HepG2 (cell line): ENCODE measurements around the gene COQ4. TPM values are rescaled to one million over a fixed set of nuclear protein-coding genes. Genes with fewer than 3 reads are reported as not detected.

ENCODE experiments used
- CBX5 ChIP-seq: sonication (generic); formaldehyde crosslinking; IDR thresholded peaks from 2 replicates; pipeline ENCODE4 v1.4.0; 2020; ENCODE audit warnings: missing genetic modification reagents, borderline replicate concordance
- CEBPB ChIP-seq: IDR thresholded peaks from 2 replicates; pipeline ENCODE4 v1.6.1; 2011; ENCODE audit warnings: low read depth, low read length, improper control_type of control experiment, borderline replicate concordance
- NFE2L2 ChIP-seq: fragments of 150-350 bp; IDR thresholded peaks from 2 replicates; pipeline ENCODE4 v1.6.1; 2014; ENCODE audit warnings: low read length
- NONO ChIP-seq, 2 experiments: fragments of 450-650 bp in 1 of 2; sonication (generic) in 1 of 2; formaldehyde crosslinking in 1 of 2; IDR thresholded peaks in 1 of 2; conservative IDR thresholded peaks in 1 of 2; 2 replicates each; pipeline versions ENCODE4 v1.6.1 to v1.8.0; 2017 to 2022; ENCODE audit warnings: mild to moderate bottlenecking in 1 of 2, missing genetic modification reagents in 1 of 2, moderate library complexity in 1 of 2
- NR2C2 ChIP-seq: sonication (generic); formaldehyde crosslinking; IDR thresholded peaks from 2 replicates; pipeline ENCODE4 v1.4.0; 2020; ENCODE audit warnings: missing genetic modification reagents, mild to moderate bottlenecking, moderate library complexity, borderline replicate concordance
- POLR2G ChIP-seq: fragments of 200-400 bp; formaldehyde crosslinking; IDR thresholded peaks from 2 replicates; pipeline ENCODE4 v1.6.1; 2018; ENCODE audit warnings: mild to moderate bottlenecking, low read depth, low read length, moderate library complexity
- STAT5B ChIP-seq: sonication (generic); formaldehyde crosslinking; IDR thresholded peaks from 2 replicates; pipeline ENCODE4 v1.4.0; 2020; ENCODE audit warnings: missing genetic modification reagents
- TGIF2 ChIP-seq: IDR thresholded peaks from 2 replicates; pipeline ENCODE4 v1.6.1; 2016; ENCODE audit warnings: control low read depth, missing compliant biosample characterization
- U2AF2 ChIP-seq: fragments of 200-400 bp; formaldehyde crosslinking; IDR thresholded peaks from 2 replicates; pipeline ENCODE4 v1.6.1; 2017; ENCODE audit warnings: low read depth, mild to moderate bottlenecking, low read length
- ZMYM3 ChIP-seq: sonication (generic); formaldehyde crosslinking; IDR thresholded peaks from 2 replicates; pipeline ENCODE4 v1.5.1; 2020; ENCODE audit warnings: mild to moderate bottlenecking, missing genetic modification reagents
- ZNF292 ChIP-seq: sonication (generic); formaldehyde crosslinking; IDR thresholded peaks from 2 replicates; pipeline ENCODE4 v1.8.1; 2022; ENCODE audit warnings: mild to moderate bottlenecking, low read depth, missing genetic modification reagents, borderline replicate concordance
- ZNF326 ChIP-seq: sonication (generic); formaldehyde crosslinking; IDR thresholded peaks from 2 replicates; pipeline ENCODE4 v1.4.0; 2020; ENCODE audit warnings: missing genetic modification reagents, borderline replicate concordance
- polyA plus RNA-seq, 8 experiments: library from polyadenylated mRNA; depleted of rRNA in 3 of 8; stranded (reverse) in 7 of 8; unstranded in 1 of 8; fragments of >200 nt; fragmentation: Illumina TruSeq in 4 of 8; extraction: Trizol in 4 of 8; gene quantifications; 2 replicates each; pipeline versions ENCODE4 v1.2.1 to v1.2.3, GENCODE V29; 2011 to 2016; ENCODE audit warnings: low read depth in 4 of 8, missing spikeins in 1 of 8, mixed read lengths in 1 of 8; ENCODE audit not compliant: insufficient read depth in 1 of 8
- total RNA-seq, 5 experiments: library from RNA; depleted of rRNA; stranded (reverse); fragments of >200 nt; fragmentation: Illumina TruSeq; extraction: Trizol; gene quantifications; 2 replicates each; pipeline ENCODE4 v1.2.3, GENCODE V29; 2016; ENCODE audit warnings: low read depth in 1 of 5
- TF ChIP-seq, protein P1 (sequence below): sonication (generic); formaldehyde crosslinking; IDR thresholded peaks from 2 replicates; pipeline ENCODE4 v1.4.0; 2020; ENCODE audit warnings: low read depth, missing genetic modification reagents
- TF ChIP-seq, protein P2 (sequence below): sonication (generic); formaldehyde crosslinking; IDR thresholded peaks from 2 replicates; pipeline ENCODE4 v1.4.0; 2020; ENCODE audit warnings: mild to moderate bottlenecking, missing genetic modification reagents
- TF ChIP-seq, protein P3 (sequence below): sonication (generic); formaldehyde crosslinking; IDR thresholded peaks from 2 replicates; pipeline ENCODE4 v1.5.0; 2020; ENCODE audit warnings: missing genetic modification reagents
- TF ChIP-seq, protein P4 (sequence below): sonication (generic); formaldehyde crosslinking; IDR thresholded peaks from 2 replicates; pipeline ENCODE4 v1.5.1; 2020; ENCODE audit warnings: mild to moderate bottlenecking, missing genetic modification reagents, borderline replicate concordance
- TF ChIP-seq, protein P5 (sequence below): sonication (generic); formaldehyde crosslinking; IDR thresholded peaks from 2 replicates; pipeline ENCODE4 v1.4.0; 2020; ENCODE audit warnings: missing genetic modification reagents

COQ4 gene
- total and polyA plus RNA-seq, 2 of the 13 experiments (the other 11 are each of a cell fraction or from before 2014, with no cell fraction given) = 26.1 to 36.0 TPM

DNA sequence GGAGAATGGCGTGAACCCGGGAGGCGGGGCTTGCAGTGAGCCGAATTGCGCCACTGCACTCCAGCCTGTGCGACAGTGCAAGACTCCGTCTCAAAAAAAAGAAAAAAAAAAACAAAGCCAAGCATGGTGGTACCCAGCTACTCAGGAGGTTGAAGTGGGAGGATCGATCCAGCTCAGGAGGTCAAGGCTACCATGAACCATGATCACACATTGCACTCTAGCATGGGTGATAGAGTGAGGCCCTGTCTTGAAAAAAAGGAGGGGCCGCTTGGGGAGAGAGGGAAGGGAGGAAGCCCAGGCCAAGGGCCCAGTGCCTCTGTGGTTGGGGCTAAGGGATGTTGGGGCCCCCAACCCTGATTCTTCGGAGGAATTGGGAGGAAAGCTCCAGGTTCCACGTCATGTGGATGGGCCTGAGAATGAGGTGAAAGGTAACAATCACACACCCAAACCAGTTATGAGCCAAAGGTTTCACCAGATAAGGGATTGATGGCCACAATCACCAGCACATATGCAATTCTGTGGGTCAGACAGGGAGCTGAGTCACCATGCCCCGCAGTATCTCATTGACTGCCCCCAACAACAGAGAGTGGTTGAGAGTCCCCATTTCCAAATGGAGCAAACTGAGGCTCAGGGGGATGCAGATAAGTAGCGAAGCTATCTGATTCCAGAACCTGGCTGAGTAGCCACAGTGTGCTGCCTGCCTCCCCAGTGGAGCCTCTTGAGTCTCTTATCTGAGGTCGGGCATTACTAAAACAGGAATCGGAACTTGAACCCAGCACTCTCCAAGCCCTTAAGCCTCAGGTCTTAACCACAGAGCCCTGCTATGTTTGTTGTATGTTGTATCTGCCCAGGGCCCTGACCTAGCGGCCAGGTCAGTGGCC lies 26.1 kb upstream of the COQ4 start (continued):
- TF ChIP-seq, protein P1, sequence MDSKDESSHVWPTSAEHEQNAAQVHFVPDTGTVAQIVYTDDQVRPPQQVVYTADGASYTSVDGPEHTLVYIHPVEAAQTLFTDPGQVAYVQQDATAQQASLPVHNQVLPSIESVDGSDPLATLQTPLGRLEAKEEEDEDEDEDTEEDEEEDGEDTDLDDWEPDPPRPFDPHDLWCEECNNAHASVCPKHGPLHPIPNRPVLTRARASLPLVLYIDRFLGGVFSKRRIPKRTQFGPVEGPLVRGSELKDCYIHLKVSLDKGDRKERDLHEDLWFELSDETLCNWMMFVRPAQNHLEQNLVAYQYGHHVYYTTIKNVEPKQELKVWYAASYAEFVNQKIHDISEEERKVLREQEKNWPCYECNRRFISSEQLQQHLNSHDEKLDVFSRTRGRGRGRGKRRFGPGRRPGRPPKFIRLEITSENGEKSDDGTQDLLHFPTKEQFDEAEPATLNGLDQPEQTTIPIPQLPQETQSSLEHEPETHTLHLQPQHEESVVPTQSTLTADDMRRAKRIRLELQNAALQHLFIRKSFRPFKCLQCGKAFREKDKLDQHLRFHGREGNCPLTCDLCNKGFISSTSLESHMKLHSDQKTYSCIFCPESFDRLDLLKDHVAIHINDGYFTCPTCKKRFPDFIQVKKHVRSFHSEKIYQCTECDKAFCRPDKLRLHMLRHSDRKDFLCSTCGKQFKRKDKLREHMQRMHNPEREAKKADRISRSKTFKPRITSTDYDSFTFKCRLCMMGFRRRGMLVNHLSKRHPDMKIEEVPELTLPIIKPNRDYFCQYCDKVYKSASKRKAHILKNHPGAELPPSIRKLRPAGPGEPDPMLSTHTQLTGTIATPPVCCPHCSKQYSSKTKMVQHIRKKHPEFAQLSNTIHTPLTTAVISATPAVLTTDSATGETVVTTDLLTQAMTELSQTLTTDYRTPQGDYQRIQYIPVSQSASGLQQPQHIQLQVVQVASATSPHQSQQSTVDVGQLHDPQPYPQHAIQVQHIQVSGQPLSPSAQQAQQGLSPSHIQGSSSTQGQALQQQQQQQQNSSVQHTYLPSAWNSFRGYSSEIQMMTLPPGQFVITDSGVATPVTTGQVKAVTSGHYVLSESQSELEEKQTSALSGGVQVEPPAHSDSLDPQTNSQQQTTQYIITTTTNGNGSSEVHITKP (CRISPR knock-in tag) = no peak
- TF ChIP-seq POLR2G (no peak), NONO (IDR thresholded peaks at IDR 0.05) (no peak), NONO (CRISPR knock-in tag; conservative IDR thresholded peaks at IDR 0.05) (0 out of 2 replicates have a peak, but pooled peaks have one; percentile 21), TGIF2 (0 out of 2 replicates have a peak, but pooled peaks have one; percentile 22), U2AF2 (no peak), CEBPB (peak; percentile 51; the same call in 1 of the 2 replicates), NFE2L2 (no peak), ZNF326 (CRISPR knock-in tag) (no peak), ZNF292 (CRISPR knock-in tag) (peak; percentile 37; the same call in 1 of the 2 replicates), ZMYM3 (CRISPR knock-in tag) (no peak; the same call in 1 of the 2 replicates), STAT5B (CRISPR knock-in tag) (no peak), NR2C2 (peak; percentile 65), CBX5 (CRISPR knock-in tag) (peak; percentile 10; the same call in 1 of the 2 replicates)
- TF ChIP-seq, protein P2, sequence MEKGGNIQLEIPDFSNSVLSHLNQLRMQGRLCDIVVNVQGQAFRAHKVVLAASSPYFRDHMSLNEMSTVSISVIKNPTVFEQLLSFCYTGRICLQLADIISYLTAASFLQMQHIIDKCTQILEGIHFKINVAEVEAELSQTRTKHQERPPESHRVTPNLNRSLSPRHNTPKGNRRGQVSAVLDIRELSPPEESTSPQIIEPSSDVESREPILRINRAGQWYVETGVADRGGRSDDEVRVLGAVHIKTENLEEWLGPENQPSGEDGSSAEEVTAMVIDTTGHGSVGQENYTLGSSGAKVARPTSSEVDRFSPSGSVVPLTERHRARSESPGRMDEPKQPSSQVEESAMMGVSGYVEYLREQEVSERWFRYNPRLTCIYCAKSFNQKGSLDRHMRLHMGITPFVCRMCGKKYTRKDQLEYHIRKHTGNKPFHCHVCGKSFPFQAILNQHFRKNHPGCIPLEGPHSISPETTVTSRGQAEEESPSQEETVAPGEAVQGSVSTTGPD (CRISPR knock-in tag) = no peak
- TF ChIP-seq, protein P3, sequence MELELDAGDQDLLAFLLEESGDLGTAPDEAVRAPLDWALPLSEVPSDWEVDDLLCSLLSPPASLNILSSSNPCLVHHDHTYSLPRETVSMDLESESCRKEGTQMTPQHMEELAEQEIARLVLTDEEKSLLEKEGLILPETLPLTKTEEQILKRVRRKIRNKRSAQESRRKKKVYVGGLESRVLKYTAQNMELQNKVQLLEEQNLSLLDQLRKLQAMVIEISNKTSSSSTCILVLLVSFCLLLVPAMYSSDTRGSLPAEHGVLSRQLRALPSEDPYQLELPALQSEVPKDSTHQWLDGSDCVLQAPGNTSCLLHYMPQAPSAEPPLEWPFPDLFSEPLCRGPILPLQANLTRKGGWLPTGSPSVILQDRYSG (CRISPR knock-in tag) = no peak
- TF ChIP-seq, protein P4, sequence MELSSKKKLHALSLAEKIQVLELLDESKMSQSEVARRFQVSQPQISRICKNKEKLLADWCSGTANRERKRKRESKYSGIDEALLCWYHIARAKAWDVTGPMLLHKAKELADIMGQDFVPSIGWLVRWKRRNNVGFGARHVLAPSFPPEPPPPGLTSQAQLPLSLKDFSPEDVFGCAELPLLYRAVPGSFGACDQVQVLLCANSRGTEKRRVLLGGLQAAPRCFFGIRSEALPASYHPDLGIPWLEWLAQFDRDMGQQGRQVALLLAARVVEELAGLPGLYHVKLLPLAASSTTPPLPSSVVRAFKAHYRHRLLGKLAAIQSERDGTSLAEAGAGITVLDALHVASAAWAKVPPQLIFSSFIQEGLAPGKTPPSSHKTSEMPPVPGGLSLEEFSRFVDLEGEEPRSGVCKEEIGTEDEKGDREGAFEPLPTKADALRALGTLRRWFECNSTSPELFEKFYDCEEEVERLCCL = no peak
- TF ChIP-seq, protein P5, sequence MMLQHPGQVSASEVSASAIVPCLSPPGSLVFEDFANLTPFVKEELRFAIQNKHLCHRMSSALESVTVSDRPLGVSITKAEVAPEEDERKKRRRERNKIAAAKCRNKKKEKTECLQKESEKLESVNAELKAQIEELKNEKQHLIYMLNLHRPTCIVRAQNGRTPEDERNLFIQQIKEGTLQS (CRISPR knock-in tag) = no peak
